Measurements from ENCODE around the gene C8A. TPM values are rescaled to one million over a fixed set of nuclear protein-coding genes. Genes with fewer than 3 reads are reported as not detected.

Gene C8A
- total and polyA plus RNA-seq, 10 of the 15 experiments (the other 5 are each of a cell fraction or from before 2014, with no cell fraction given) = not detected

GRCh38 chr1:56898879-56899278, 44.3 kb downstream of the C8A start:
- in situ Hi-C loops (cut with MboI) = no loop called here

More at GRCh38 chr1:56898879-56899278, 44.3 kb downstream of the C8A start:
- H3K4me1 ChIP-seq (ENCODE audit: control insufficient read depth, insufficient read depth, low read length) = no peaks in the 10 kb centered on the region
- FAIRE-seq (no peak), ATAC-seq (no peak), DNase-seq (ENCODE audit: low read depth, low spot score) (no peak)
- H3K9ac ChIP-seq (ENCODE audit: control insufficient read depth, insufficient read depth, low read length) = no peak overlapping the region
- ChIA-PET POLR2A (no interaction called here), SMC1A (ENCODE audit: uncharacterized antibody, unreplicated experiment) (no interaction called here), CTCF (no interaction called here), RAD21 (ENCODE audit: unreplicated experiment) (no interaction called here)
- H2AFZ ChIP-seq (ENCODE audit: control insufficient read depth, low read depth, low read length) = no peak overlapping the region
- no peak overlapping the region for H3K4me2 ChIP-seq (ENCODE audit: control insufficient read depth, insufficient read depth)
- no peak overlapping the region for H3K4me3 ChIP-seq
- BruUV-seq (replicated peaks) = no TSS peak
- no peak for TF ChIP-seq ESRRA (IDR thresholded peaks at IDR 0.05; ENCODE audit: low read length)
- no peak for TF ChIP-seq HSF1 (IDR thresholded peaks at IDR 0.05; ENCODE audit: low read depth, low read length)
- TF ChIP-seq ZNF207 (IDR thresholded peaks at IDR 0.05; ENCODE audit: borderline replicate concordance) = no peak
- no peak for TF ChIP-seq NFXL1 (IDR thresholded peaks at IDR 0.05; ENCODE audit: borderline replicate concordance)
- no peak for TF ChIP-seq IKZF2 (IDR thresholded peaks at IDR 0.05)
- no peak for TF ChIP-seq SMAD5 (IDR thresholded peaks at IDR 0.05; ENCODE audit: low read depth)
- no peak for TF ChIP-seq CEBPB (IDR thresholded peaks at IDR 0.05; ENCODE audit: borderline replicate concordance in 1 of 2, low read depth in 2 of 2, low read length in 2 of 2)
- no peak for TF ChIP-seq IRF5 (IDR thresholded peaks at IDR 0.05; ENCODE audit: borderline replicate concordance)
- no peak for TF ChIP-seq SUPT20H (IDR thresholded peaks at IDR 0.05; ENCODE audit: borderline replicate concordance, control insufficient read depth, low read depth, low read length)
- no peak for TF ChIP-seq ZNF622 (IDR thresholded peaks at IDR 0.05)
- no peak for TF ChIP-seq GABPA (IDR thresholded peaks at IDR 0.05; ENCODE audit: low read depth)
- TF ChIP-seq ZBTB40 (IDR thresholded peaks at IDR 0.05; ENCODE audit: borderline replicate concordance) = no peak
- TF ChIP-seq RB1 (IDR thresholded peaks at IDR 0.05; ENCODE audit: borderline replicate concordance) = no peak
- no peak for TF ChIP-seq ATF7 (IDR thresholded peaks at IDR 0.05; ENCODE audit: low read depth)
- no peak for TF ChIP-seq SP1 (IDR thresholded peaks at IDR 0.05; ENCODE audit: low read depth, low read length)
- TF ChIP-seq HDAC2 (IDR thresholded peaks at IDR 0.05) = no peak
- no peak for TF ChIP-seq POLR2A (IDR thresholded peaks at IDR 0.05; ENCODE audit: low read depth, low read length)
- no peak for TF ChIP-seq DPF2 (IDR thresholded peaks at IDR 0.05)
- TF ChIP-seq STAT3 (IDR thresholded peaks at IDR 0.05; ENCODE audit: low read depth, low read length) = no peak
- intact Hi-C loops (cut with micrococcal nuclease; ENCODE audit: unreplicated experiment) = no loop called here
- no peaks in the 10 kb centered on the region for H3K9me3 ChIP-seq (replicated peaks; ENCODE audit: control insufficient read depth, insufficient read depth, low read length)
- no peaks in the 10 kb centered on the region for H3K27me3 ChIP-seq (replicated peaks in 1 of 2; ENCODE audit: control insufficient read depth in 2 of 2, insufficient read depth in 2 of 2, low read length in 1 of 2)
- WGBS (ENCODE audit: insufficient coverage, insufficient replicate concordance, low lambda C conversion rate, missing lambda C conversion rate) = 20% methylated on average over 2 of the region's 2 CpGs
- no peaks in the 10 kb centered on the region for H4K20me1 ChIP-seq (ENCODE audit: control insufficient read depth, insufficient read depth)
- no peak overlapping the region for H3K27ac ChIP-seq (ENCODE audit: control insufficient read depth, insufficient read depth)
- H3K79me2 ChIP-seq (ENCODE audit: control insufficient read depth, insufficient read depth, low read length) = no peaks in the 10 kb centered on the region
- no peaks in the 10 kb centered on the region for H3K36me3 ChIP-seq (ENCODE audit: control insufficient read depth in 2 of 2, insufficient read depth in 2 of 2, low read length in 1 of 2)

Measured in GM12878 (cell line).